ENCODE data around the gene GGTLC3. TPM values are rescaled to one million over a fixed set of nuclear protein-coding genes. Genes with fewer than 3 reads are reported as not detected.

The GGTLC3 gene
- total RNA-seq (2014; rRNA removed; shearing (Covaris generic)), result not detected in 2 replicates

GRCh38 chr22:18518061-18518460 lies at the start of gene GGTLC3:
Gene GGTLC3 (minus strand): TSS chr22:18518161. CDS start chr22:18517897, 264 bp downstream.

GRCh38 chr22:18527752-18528596 lies 10.0 kb upstream of the GGTLC3 start, which contains the start of gene TMEM191B:
Gene TMEM191B (plus strand): TSS chr22:18527802. CDS start chr22:18527981, 179 bp downstream.

Other genes starting within 250 kb of the GGTLC3 start
- gene TMEM191B, start 9.6 kb upstream of the GGTLC3 start, total RNA-seq (2014; rRNA removed; shearing (Covaris generic)), result 0.23 TPM in 1 of 2 replicates, not detected in the other
- 0.30 and 0.50 TPM in 2 replicates for gene RIMBP3, start 93.8 kb upstream of the GGTLC3 start, total RNA-seq (2014; rRNA removed; shearing (Covaris generic))